22Rv1 (cell line): ENCODE results near the gene CCDC86.
A peak's percentile ranks its signal among the peaks of the same experiment; 100 is the strongest.

Experiments
- H3K27ac ChIP-seq: fragments of 450-650 bp; 2 replicates; pipeline ENCODE4 v1.5.1; 2017
- CTCF ChIP-seq: fragments of 450-650 bp; IDR thresholded peaks from 2 replicates; pipeline ENCODE4 v1.5.1; 2017; ENCODE audit warnings: mild to moderate bottlenecking
- ZFX ChIP-seq: fragments of 450-650 bp; IDR thresholded peaks from 2 replicates; pipeline ENCODE4 v1.6.1; 2017; ENCODE audit warnings: antibody characterized with exemption, borderline replicate concordance

Gene CCDC86

GRCh38 chr11:60831501-60832079 lies 10.3 kb upstream of the CCDC86 start:
- no peak for TF ChIP-seq ZFX
- no peak for TF ChIP-seq CTCF
- H3K27ac ChIP-seq, result no peak overlapping the region

GRCh38 chr11:60834742-60835533 lies 7.0 kb upstream of the CCDC86 start:
- H3K27ac ChIP-seq, result no peak overlapping the region
- TF ChIP-seq ZFX (no peak), CTCF (no peak)

- H3K27ac ChIP-seq, result no peak overlapping the region
- no peak for TF ChIP-seq CTCF
- TF ChIP-seq ZFX, result no peak
These were observed 6.4 kb upstream of the CCDC86 start for GRCh38 chr11:60835534-60835846.

GRCh38 chr11:60836866-60837515 lies 4.9 kb upstream of the CCDC86 start:
- H3K27ac ChIP-seq, result no peak overlapping the region
- TF ChIP-seq CTCF, result no peak
- TF ChIP-seq ZFX, result no peak

GRCh38 chr11:60838132-60838531 lies 3.8 kb upstream of the CCDC86 start:
- no peak overlapping the region for H3K27ac ChIP-seq
- TF ChIP-seq ZFX (no peak), CTCF (no peak)

GRCh38 chr11:60840470-60841430 lies 1.2 kb upstream of the CCDC86 start:
- TF ChIP-seq CTCF (no peak), ZFX (no peak)
- H3K27ac ChIP-seq, result peak overlapping the region; percentile 50; the same call in 1 of the 2 replicates
